ENCODE results near the gene BCAR1.
"Not testable (repeated sequence)": the region's sequence is repeated elsewhere in the genome, so short reads cannot be mapped to it uniquely, and the experiment has no call there.

BCAR1 gene

DNA sequence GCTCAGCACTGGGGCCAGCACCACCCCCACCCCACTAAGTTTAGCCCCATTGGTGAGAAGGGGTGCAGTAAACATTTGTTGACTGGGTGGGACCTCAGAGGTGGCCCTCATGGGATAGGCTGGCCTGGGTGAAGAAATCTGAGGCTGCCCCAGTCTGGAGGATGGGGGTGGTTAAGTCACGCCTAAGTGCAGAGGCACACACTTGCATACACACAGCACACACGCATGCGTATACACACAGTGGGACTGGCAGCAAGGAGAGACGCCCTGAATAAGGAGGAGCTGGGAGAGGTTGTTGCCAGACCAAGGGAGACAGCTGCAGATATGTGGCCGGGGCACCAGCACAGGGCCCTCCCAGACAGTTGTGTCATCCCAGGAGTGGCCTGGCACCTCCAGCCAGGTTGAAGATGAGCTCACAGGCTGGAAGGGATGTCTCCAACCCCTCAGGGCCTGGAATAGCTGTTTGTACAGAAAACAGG, 3.0 kb upstream of the BCAR1 start:
- no peak for DNase-seq

DNA sequence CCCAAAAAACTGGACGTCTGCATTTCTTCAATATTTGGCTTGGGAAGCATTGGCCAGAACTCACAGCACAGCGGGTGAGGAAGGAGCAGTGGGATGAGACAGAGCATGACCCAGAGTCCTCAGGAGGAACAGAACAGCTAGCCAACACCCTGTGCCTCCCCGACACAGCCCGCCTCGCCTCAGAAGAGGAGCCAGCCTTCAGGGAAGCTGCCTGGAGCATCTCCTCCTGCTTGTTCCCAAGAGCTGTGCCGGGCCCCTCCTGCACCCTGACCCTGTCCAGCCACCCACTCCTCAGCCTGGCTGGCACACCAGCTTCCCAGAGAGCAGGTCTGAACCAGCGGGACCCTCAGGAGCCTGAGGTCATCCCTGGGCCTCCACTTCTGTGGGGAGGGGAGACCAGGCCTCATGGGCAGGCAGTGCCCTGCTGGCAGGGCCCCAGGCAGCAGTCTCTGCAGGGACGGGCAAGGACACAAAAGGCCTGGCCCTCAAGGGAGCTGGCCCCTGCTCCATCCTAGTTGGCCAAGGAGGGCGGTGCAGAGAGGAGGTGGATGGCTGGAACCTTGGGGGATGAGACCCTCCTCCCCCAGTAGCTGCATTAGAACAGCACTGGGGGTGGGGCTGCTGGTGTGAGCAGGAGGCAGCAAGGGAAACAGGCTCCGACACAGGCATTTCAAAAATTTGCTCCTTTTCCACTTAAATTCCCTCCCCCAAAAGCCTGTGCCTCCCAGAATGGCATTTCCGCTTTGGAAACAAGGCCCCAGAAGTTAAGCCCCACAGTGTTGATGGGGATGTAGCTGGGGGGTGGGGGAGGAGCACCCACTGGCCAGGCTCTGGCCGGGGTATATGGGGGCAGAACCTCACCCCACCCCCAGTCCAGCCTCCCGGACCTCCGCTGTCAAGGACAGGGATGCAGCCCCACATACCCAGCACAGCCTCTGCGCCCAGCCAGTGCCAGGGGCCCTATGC, 1.8 kb upstream of the BCAR1 start:
- DNase-seq = no peak

DNA sequence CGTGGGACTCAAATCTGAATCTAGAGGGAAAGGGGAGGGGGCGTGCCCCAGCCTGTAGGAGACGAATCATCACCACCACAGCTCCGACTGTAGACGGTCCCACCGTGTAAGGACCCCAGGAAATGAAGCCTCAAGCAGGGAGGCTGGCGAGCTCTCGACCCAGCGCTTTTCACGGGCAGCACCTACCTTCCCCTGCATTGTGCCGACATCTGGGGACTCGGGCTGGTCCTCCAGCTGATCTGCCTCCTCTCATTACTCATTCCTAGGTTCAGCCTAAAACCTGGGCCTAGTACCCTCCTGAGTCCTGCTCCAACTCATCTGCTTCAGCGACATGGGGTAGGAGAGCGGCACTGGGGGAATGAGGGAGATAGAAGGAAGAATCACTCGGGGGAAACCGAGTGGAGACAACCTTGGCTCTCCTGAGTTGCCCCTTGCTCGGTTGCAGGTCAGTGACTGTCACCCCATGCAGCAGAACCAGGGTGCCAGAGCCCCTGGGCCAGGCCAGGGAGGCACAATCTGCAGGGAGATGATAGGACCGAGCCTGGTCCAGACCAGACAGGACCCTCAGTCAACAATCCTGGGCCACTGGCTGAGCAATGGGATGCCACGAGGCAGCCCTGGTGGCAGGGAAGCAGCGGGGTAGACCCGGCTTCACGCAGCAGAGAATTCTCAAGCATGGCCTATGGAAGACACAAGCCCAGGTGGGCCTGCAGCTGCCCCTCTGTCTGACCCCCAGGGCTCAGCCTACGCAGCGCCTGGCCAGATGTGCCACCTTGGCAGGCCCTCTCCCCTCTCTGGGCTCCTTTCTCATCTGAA, 833 bp upstream of the BCAR1 start:
- DNase-seq = no peak

DNA sequence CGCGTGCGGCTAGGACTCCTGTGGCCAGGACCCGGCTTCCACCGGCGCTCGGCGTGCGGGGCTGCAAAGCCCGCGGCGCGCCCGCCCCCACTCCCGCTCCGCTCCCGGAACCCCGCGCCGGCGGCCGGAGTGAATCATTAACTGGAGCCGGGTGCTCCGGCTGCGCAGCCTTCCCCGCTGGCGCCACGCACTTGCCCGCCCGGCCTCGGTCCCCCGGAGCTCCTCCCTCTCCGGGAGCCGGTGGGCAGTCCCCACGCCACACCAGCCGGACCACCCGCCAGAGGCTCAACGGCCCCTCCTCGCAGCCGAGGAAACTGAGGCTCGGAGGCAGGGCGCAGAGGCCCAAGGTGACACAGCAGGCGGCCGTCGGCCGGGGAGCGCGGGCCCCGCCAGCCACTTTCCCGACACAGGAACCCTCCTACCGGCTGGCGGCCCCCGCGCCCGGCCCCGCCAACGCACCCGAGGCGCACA, 580 bp downstream of the BCAR1 start:
- DNase-seq = no peak

DNA sequence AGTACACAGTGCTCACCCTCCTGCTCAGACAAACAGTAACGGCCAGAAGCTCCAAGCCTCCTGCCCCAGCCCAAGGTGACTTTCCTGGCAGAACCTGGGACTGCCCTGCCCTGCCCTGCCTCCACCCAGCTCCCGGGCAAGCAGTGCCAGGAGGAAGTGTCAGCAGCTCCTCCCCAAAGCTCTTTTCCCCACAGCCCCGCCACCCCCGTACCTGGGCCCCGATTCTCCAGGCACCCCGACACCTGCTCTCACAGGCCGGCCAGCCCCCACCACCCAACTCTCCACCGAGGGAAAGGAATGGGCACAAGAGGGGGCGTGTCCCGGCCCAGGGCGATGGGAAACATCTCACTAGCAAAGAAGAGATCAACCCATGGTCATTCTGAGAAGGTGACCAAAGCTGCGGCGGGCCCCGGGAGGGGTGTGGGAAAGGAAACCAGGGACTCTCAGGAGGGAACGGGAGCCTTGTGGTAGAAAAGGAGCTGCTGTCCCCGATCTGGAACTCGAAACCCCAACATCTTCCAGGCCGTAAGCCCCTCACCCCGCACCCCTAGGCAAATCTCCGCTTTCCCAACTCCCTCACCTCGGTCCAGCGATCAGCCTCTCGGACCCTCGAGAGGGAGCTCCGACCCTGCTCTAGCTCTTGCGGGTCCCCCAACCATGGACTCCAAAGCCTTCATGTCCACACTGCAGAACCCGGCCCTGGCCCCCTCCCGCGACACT, 1.2 kb downstream of the BCAR1 start:
- no peak for DNase-seq

DNA sequence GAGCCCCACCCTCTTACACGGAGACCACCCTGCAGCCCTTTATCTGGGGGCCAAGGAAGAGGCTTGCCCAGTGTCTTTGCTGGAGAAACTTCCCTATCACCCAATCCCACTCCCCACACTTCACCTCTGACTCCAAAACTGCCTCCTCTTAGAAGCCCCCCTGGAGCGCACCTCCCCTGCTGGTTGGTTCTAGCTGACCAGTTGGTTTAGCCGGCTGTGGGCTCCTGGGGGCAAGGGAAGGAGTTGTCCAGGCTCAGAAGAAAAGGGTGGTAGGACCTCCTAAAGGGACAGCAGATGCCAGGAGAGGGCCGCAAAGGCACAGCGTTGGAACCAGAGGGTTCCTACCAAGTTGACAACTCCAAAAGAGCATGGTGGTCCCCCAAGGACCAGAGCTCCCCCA, 2.0 kb downstream of the BCAR1 start:
- no peak for DNase-seq

DNA sequence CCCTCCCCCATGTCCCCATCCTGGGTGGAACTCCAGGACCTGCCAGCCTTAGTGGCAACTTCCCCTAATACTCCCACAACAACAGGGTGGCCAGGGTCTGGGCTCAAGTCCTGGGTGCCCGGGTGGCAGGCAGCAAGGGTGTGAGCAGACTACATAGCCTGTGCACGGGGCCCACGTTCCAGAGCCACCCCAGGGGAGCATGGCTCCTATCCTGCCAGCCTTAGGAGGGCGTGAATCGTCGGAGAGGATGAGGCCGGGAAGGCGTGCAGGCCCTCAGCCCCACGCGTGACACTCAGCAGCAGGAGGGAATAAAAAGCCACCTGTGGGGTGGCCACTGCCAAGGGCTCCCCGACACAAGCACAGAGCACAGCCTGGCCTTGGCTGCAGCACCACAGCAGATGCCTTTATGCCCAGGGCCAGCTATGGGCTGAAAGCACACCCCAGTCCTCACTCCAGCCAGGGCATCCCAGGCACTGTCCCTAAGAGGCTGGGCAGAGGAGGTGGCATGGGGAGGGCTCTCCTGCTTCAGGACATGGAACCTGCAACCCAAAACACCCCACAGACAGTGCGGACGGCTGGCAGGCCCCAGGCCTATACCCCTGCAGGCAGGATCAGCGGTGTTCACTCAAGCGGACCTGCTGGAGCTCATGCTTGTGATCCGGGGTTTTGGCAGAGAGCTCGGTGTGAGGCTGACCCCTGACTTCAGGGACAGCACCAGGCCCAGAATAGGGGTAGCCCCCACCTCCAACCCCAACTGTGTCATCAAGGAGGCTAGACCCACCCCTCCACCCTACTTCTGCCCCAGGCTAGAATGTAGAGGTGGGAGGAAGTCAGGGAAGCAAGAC, 2.7 kb downstream of the BCAR1 start:
- no peak for DNase-seq

DNA sequence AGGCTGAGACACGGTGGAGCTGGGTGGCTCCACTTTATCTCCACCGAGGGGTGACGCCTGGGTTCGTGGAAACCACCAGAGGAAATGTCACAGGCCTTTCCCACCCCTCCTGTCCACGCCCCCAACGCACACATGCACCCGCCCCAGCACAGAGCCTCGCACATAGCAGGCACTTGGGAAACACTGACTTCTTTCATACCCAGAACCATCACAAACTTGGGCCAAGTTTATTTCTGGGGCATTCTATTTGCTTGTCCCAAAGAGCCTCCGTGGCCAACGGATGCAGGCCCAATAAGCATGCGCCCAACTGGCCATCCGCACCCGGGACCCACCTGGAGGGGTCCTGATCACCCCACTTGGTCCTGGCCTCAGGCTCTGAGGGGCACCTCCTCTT, 3.3 kb downstream of the BCAR1 start:
- DNase-seq = no peak

DNA sequence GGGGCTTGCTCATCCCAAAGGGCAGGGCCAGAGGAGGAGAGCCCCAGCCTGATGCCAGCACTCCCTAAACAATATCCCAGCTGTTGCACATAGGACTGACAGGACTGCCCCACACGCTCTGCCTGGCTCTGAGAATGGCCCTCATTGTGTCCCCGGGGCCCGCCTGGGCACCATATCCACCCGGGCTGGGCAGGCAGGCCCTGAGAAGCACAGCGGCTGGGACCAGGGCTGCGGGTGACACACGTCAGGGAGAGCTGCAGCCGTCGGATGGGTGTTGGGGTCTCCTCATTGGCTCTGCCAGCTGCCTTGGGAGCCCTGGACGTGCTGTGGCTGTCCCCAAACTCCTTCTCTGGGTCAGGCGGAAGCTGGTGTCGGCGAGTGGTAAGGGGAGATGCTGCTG, 4.2 kb downstream of the BCAR1 start:
- DNase-seq = no peak

DNA sequence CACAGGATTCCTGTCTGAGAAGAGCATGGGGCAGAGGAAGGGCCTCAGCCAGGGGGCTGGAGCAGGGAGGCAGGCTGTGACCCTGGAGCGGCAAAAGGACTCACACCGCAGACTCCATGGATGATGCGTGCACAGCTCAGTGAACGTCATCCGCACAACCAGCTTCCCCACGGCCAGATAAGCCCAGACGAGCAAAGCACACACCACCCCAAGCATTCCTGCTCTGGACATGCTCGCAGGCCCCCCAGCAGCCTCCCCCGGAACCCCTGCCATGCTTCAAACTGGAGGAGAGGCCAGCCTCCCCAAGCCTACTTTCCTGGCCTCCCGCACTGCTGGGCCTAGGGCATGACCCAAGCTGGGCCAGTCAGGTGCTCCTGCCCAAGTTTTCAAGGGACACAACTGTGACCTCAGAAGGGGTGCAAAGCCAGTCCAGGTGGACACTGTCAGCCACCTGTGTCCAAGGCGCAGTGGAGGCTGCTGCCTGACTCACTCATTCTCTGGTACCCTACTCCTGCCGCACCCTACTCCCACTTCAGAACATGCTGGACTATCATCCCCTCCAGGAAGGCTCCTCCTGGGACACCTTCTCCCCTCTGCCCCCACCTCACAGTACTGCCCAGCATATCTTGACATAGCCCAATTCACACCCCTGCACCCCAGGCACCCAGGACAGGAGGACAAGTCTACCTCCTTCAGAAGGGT, 4.8 kb downstream of the BCAR1 start:
- DNase-seq = no peak

DNA sequence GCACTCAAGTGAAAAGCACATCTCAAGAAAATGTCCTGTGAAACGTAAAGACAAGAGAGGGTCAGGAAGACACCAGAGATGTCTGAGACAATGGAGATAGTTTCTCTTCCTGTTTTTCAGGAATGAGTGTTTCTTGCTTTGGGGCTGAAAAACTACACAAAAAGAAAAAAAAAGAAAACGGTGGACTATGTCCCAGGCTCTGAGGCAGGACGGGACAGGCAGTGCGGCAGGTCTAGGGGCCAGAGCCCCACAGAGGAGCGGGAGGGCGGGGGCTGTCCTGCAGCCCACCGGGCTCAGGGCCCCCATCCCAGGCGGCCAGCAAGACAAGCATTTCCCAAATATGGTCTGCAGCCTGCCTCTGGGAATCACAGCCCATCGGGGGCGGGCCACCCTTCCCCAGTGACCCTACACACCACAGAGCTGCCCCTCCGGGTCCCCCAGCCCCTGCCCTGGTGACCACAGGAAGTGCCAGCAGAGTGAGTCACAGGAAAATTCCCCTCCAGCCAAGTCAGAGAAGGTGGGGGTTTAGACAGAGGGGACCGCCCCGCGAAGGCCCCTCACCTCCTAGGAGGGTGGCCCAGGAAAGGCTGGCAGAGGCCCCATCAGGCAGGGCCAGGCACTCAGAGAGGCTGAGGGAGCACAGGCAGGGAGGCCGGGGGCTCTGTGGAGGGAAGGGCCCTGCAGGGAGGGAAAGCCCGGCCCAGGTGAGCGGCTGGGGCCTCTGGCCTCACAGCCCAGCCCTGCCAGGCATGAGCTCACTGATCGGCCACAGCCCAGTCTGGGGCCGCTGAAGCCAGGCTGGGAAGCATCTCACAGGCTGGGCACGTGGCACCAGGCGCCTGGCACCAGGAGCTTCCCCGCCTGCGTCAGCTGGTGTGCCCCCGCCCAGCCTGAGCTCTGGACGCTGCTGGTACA, 6.3 kb downstream of the BCAR1 start:
- no peak for DNase-seq

DNA sequence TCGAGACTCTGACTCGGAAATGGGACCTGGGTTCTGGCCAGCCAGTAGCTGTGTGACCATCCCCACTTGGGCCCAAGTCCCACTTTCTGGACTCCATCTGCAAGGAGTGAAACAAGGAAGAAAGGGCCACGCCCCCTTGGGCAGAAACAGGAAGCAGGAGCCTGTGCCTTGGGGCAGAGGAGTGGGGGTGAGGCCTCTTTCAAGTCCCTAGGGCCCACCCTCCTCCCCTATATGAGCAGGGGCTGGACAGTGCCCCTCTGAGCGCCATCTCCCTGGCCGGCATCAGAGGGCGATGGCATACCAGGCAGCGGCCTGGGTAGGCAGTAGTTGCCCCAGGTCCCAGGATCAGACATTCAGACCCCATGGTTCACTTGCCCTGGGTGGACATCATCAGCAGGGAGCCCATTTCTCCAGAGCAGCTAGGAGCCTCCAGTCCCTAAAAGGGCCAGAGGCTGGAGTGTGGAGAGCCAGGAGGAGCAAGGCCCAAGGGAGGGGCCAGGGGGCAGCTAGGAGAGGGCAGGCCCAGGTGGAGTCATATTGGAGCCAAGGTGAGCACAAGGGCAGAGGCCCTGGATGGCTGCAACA, 7.1 kb downstream of the BCAR1 start:
- DNase-seq = no peak

DNA sequence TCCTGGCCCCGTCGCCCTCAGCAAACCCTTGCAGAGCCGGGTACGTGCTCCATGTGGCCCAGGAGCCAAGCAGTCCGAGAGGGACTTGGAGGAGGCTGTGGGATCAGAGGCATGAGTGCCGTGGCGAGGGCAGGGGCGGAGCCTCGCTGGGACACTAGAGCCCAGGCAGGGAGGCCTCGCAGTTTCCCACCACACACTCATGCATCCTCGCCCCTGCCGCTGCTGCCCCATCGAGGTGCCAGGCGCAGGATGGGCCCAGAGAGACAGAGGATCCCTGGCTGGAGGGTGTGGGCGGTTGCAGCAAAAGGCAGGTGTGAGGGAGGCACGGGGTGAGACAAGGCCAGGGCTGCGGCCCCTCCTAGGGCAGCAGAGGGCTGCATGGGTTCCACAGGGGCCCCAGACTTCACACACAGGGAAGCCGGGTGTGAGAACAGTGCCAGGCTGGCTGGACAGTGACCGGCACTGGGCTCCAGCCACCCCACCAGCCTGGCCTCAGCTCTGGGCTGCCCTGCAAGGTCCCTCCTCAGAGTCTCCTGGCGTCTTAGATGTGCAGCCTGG, 7.7 kb downstream of the BCAR1 start:
- no peak for DNase-seq

DNA sequence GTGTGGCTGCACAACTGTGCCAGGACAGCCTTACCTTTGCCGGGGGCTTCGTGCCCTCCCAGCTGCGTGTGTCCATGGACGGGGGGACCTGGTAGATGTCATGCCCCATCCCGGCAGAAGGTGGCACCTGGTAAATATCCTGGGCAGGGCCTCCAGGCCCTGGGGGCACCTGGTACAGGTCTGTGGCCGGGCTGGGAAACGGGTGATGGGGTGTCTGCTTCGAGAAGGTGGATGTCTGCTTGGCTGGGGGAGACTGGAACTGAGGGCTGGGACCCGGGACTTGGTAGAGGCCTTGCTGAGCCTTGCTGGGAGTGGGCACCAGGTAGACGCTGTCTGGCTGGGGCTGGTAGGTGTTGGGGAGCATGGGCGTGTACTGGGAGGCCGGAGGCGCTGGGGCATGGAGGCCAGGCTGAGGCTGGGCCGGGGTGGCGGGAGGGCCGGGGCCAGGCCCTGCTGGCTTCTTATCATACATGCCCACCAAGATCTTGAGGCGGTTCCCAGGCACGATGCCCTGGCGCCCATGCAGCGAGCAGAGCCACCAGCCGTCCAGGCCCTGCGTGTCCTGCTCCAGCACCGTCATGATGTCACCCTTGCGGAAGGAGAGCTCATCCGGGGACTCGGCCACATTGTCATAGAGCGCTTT, 8.9 kb downstream of the BCAR1 start:
- not testable (repeated sequence) for DNase-seq

DNA sequence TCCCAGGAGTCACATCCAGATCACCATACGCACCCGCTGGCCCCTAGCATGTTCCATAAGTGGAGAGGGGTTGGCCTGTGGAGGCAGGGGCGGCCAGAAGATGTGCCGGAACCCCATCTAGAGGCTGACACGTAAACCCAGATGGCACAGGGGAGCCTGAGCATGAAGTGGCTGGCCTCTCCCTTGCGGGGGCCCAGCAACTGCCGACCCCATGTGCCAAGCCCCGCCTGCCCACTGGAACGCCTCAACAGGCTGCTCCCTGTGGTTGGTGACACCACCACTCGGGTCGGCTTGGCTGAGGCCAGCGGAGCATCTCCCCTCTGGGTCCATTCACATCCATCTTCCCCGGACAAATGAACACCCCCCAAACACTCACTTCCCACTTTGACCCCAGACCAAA, 9.5 kb downstream of the BCAR1 start:
- DNase-seq = no peak

DNA sequence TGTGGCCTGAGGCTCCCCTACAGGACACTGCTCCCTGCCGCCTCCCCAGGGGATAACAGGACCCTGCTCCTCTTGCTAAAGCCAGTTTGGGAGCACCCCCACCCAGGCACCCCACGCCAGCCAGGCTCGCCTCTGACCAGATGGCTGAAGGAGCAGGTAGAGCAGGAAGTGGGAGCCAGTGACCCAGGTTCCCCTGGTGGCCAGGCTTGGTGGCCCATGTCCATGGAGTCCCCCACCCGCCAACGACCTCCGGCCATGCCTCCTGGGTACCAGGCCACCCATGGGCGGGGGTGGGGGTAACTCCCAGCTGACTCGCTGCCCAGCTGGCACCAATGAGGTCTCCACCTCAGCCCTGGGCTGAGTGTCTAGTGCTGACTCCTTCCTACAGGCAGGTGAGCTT, 10.0 kb downstream of the BCAR1 start:
- no peak for DNase-seq

DNA sequence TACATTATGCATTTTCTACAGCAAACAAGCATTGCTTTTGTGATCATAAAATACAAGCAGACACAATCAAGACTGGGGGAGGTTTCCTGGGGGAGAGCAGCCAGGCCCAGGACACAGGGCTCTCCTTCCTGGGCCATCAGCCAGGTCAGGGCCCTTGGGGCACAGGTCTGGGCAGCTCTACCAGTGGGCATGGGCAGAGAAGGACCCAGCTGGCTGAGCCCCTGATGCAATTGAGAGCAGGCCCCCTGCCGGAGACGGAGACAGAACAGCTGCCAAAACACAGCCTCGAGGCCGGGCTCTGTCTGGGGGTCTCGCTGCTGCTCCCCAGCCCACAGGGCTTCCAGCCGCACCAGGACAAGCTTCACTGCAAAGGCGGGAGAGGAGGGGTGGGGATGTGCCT, 10.8 kb downstream of the BCAR1 start:
- not testable (repeated sequence) for DNase-seq

DNA sequence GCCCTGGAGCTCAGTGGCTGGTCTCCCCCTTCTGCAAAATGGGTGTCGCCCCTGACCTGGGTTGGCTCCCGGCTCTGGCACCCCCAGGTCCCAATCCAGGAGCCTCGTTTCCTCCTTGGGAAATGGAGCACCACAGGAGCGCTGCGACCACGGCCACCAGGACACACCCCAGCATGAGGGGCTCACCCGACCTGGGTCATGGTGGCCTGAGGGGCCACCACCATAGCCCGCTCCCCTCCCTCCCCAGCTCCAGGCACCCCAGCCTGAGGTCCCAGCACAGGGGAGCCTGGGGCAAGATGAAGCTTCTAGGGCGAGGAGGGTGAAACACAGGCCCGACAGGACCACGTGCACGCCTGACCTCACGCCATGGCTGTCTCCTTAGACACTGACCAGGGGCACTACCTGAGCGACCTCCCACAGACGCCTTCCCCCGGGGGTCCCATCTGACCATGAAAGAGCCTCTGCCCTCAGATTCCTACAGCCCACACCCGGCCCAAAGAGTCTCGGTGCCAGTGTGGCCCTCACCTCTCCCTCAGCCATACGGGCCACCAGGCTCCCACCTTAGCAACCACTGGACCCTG, 11.8 kb downstream of the BCAR1 start:
- DNase-seq = no peak

Data from activated naive CD4-positive, alpha-beta T cell treated with anti-CD3 and anti-CD28 coated beads, Interleukin-2, amount 50 U/mL, for 16 hours (primary cell).